Globus pallidus (tissue), 1 donor: ENCODE data around the gene RHOD.

Source experiments
- DNase-seq: peaks from one replicate; pipeline ENCODE4 v3.0.0-alpha.2; 2015; ENCODE audit warnings: low spot score

The RHOD gene

GRCh38 chr11:67117672-67118180 is 61.1 kb downstream of the RHOD start:
- DNase-seq: peak; percentile 13

GRCh38 chr11:67118181-67118766 is 61.6 kb downstream of the RHOD start:
- DNase-seq: peak; percentile 32

- peak; percentile 99 for DNase-seq
Measured at GRCh38 chr11:67118801-67119584, 62.3 kb downstream of the RHOD start, which contains the start of gene KDM2A. TSS of gene KDM2A (plus strand) at chr11:67119263. CDS start at chr11:67121317, 2,054 bp downstream.

GRCh38 chr11:67119585-67120391 is 63.1 kb downstream of the RHOD start:
- DNase-seq: peak; percentile 46

DNA sequence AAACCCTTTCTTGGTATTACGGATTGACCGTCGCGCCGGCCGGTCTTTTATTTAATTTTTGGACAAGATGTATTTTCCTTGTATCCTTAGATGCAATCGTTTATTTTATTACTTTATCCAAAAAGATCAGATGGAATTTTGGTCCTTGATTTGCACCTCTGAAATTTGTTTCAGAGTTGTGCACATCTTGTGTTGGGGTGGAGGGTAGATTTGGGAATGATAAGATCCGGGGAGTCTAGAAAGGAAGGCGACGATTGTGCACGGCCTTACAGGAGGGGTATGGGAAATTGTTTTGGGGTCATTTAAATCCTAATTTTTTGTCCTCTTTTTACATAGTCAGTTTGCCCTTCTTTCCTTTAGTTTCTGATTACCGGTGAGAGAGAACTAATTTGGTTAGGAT is 63.8 kb downstream of the RHOD start:
- DNase-seq: no peak

- peak; percentile 49 for DNase-seq
Measured at GRCh38 chr11:67120881-67121710, 64.4 kb downstream of the RHOD start.
